ENCODE data around the gene DLL1.

- no peak for TF ChIP-seq POLR2A (IDR thresholded peaks at IDR 0.05)
- TF ChIP-seq CTCF (IDR thresholded peaks at IDR 0.05 in 4 of 5, conservative IDR thresholded peaks at IDR 0.05 in 1 of 5): no peak
Observed at GRCh38 chr6:170287371-170287876, 3.5 kb downstream of the DLL1 start.

Data from gastrocnemius medialis (tissue), 4 donors.